Measurements from ENCODE around the gene CCDC194.
A peak's percentile ranks its signal among the peaks of the same experiment; 100 is the strongest.

Gene CCDC194

GRCh38 chr19:17420475-17420924, 26.5 kb upstream of the CCDC194 start:
- no peaks in the 10 kb centered on the region for H3K9me3 ChIP-seq (ENCODE audit: control insufficient read depth, insufficient read depth, low read depth, low read length)
- no peak overlapping the region for H3K27ac ChIP-seq (ENCODE audit: low read depth, low read length)
- H3K27me3 ChIP-seq (ENCODE audit: control insufficient read depth, insufficient read depth, low read length), result no peaks in the 10 kb centered on the region
- no peaks in the 10 kb centered on the region for H3K36me3 ChIP-seq (ENCODE audit: control insufficient read depth, insufficient read depth, low read length)
- peak overlapping the region; percentile 81 for H3K4me3 ChIP-seq (ENCODE audit: low read depth, low read length)
- H3K4me1 ChIP-seq (ENCODE audit: control insufficient read depth, insufficient read depth, low read length), result peaks cover 17% of the 10 kb centered on the region
- H3K9ac ChIP-seq (ENCODE audit: low read length), result peak overlapping the region; percentile 21

GRCh38 chr19:17419621-17420474, 25.9 kb upstream of the CCDC194 start, which contains the start of gene MVB12A:
TSS of gene MVB12A (plus strand) at chr19:17420047. CDS start at chr19:17420136, 89 bp downstream.
- Histone ChIP-seq H3K9me3 (ENCODE audit: control insufficient read depth, insufficient read depth, low read depth, low read length) (no peaks in the 10 kb centered on the region), H3K9ac (ENCODE audit: low read length) (peak within 1 kb of the TSS; percentile 64), H3K27ac (ENCODE audit: low read depth, low read length) (peak within 1 kb of the TSS; percentile 29; the same call in 1 of the 2 replicates), H3K27me3 (ENCODE audit: control insufficient read depth, insufficient read depth, low read length) (no peaks in the 10 kb centered on the region), H3K36me3 (ENCODE audit: control insufficient read depth, insufficient read depth, low read length) (no peaks in the 10 kb centered on the region), H3K4me3 (ENCODE audit: low read depth, low read length) (peak within 1 kb of the TSS; percentile 81), H3K4me1 (ENCODE audit: control insufficient read depth, insufficient read depth, low read length) (peaks cover 21% of the 10 kb centered on the region)

- Histone ChIP-seq H3K27ac (ENCODE audit: low read depth, low read length) (peak overlapping the region; percentile 29; the same call in 1 of the 2 replicates), H3K27me3 (ENCODE audit: control insufficient read depth, insufficient read depth, low read length) (no peaks in the 10 kb centered on the region), H3K9ac (ENCODE audit: low read length) (peak overlapping the region; percentile 64), H3K36me3 (ENCODE audit: control insufficient read depth, insufficient read depth, low read length) (no peaks in the 10 kb centered on the region; the same call in 1 of the 2 replicates), H3K4me1 (ENCODE audit: control insufficient read depth, insufficient read depth, low read length) (peaks cover 27% of the 10 kb centered on the region), H3K9me3 (ENCODE audit: control insufficient read depth, insufficient read depth, low read depth, low read length) (no peaks in the 10 kb centered on the region), H3K4me3 (ENCODE audit: low read depth, low read length) (peak overlapping the region; percentile 50)
These were observed 25.2 kb upstream of the CCDC194 start for GRCh38 chr19:17419154-17419620.

GRCh38 chr19:17418710-17419109, 24.7 kb upstream of the CCDC194 start:
- Histone ChIP-seq H3K27me3 (ENCODE audit: control insufficient read depth, insufficient read depth, low read length) (no peaks in the 10 kb centered on the region), H3K9me3 (ENCODE audit: control insufficient read depth, insufficient read depth, low read depth, low read length) (no peaks in the 10 kb centered on the region), H3K9ac (ENCODE audit: low read length) (peak overlapping the region; percentile 64), H3K4me1 (ENCODE audit: control insufficient read depth, insufficient read depth, low read length) (peaks cover 29% of the 10 kb centered on the region), H3K27ac (ENCODE audit: low read depth, low read length) (no peak overlapping the region; the same call in 1 of the 2 replicates), H3K4me3 (ENCODE audit: low read depth, low read length) (peak overlapping the region; percentile 50; the same call in 1 of the 2 replicates), H3K36me3 (ENCODE audit: control insufficient read depth, insufficient read depth, low read length) (no peaks in the 10 kb centered on the region; the same call in 1 of the 2 replicates)

- no peaks in the 10 kb centered on the region for H3K9me3 ChIP-seq (ENCODE audit: control insufficient read depth, insufficient read depth, low read depth, low read length)
- H3K36me3 ChIP-seq (ENCODE audit: control insufficient read depth, insufficient read depth, low read length), result peaks cover 2% of the 10 kb centered on the region; the same call in 1 of the 2 replicates
- no peaks in the 10 kb centered on the region for H3K27me3 ChIP-seq (ENCODE audit: control insufficient read depth, insufficient read depth, low read length)
- H3K9ac ChIP-seq (ENCODE audit: low read length), result peak overlapping the region; percentile 53
- H3K4me3 ChIP-seq (ENCODE audit: low read depth, low read length), result peak overlapping the region; percentile 53
- H3K27ac ChIP-seq (ENCODE audit: low read depth, low read length), result peak overlapping the region; percentile 83
- peaks cover 44% of the 10 kb centered on the region for H3K4me1 ChIP-seq (ENCODE audit: control insufficient read depth, insufficient read depth, low read length)
These were observed 21.1 kb upstream of the CCDC194 start for GRCh38 chr19:17415121-17415520.

- no peak overlapping the region; the same call in 1 of the 2 replicates for H3K27ac ChIP-seq (ENCODE audit: low read depth, low read length)
- H3K9ac ChIP-seq (ENCODE audit: low read length), result no peak overlapping the region
- no peak overlapping the region for H3K4me3 ChIP-seq (ENCODE audit: low read depth, low read length)
- H3K27me3 ChIP-seq (ENCODE audit: control insufficient read depth, insufficient read depth, low read length), result no peaks in the 10 kb centered on the region
- no peaks in the 10 kb centered on the region for H3K9me3 ChIP-seq (ENCODE audit: control insufficient read depth, insufficient read depth, low read depth, low read length)
- H3K36me3 ChIP-seq (ENCODE audit: control insufficient read depth, insufficient read depth, low read length), result peaks cover 2% of the 10 kb centered on the region; the same call in 1 of the 2 replicates
- H3K4me1 ChIP-seq (ENCODE audit: control insufficient read depth, insufficient read depth, low read length), result peaks cover 41% of the 10 kb centered on the region
These were observed 20.1 kb upstream of the CCDC194 start for GRCh38 chr19:17414097-17414496.

- Histone ChIP-seq H3K9ac (ENCODE audit: low read length) (no peak overlapping the region), H3K4me1 (ENCODE audit: control insufficient read depth, insufficient read depth, low read length) (peaks cover 43% of the 10 kb centered on the region), H3K9me3 (ENCODE audit: control insufficient read depth, insufficient read depth, low read depth, low read length) (no peaks in the 10 kb centered on the region), H3K36me3 (ENCODE audit: control insufficient read depth, insufficient read depth, low read length) (peaks cover 2% of the 10 kb centered on the region; the same call in 1 of the 2 replicates), H3K27ac (ENCODE audit: low read depth, low read length) (no peak overlapping the region), H3K4me3 (ENCODE audit: low read depth, low read length) (no peak overlapping the region), H3K27me3 (ENCODE audit: control insufficient read depth, insufficient read depth, low read length) (no peaks in the 10 kb centered on the region)
These were observed 17.8 kb upstream of the CCDC194 start for GRCh38 chr19:17411801-17412200.

- H3K27ac ChIP-seq (ENCODE audit: low read depth, low read length), result no peak overlapping the region
- no peak overlapping the region for H3K9ac ChIP-seq (ENCODE audit: low read length)
- H3K4me3 ChIP-seq (ENCODE audit: low read depth, low read length), result no peak overlapping the region
- peaks cover 51% of the 10 kb centered on the region for H3K4me1 ChIP-seq (ENCODE audit: control insufficient read depth, insufficient read depth, low read length)
- H3K27me3 ChIP-seq (ENCODE audit: control insufficient read depth, insufficient read depth, low read length), result no peaks in the 10 kb centered on the region
- H3K36me3 ChIP-seq (ENCODE audit: control insufficient read depth, insufficient read depth, low read length), result peaks cover 2% of the 10 kb centered on the region; the same call in 1 of the 2 replicates
- no peaks in the 10 kb centered on the region for H3K9me3 ChIP-seq (ENCODE audit: control insufficient read depth, insufficient read depth, low read depth, low read length)
These were observed 16.0 kb upstream of the CCDC194 start for GRCh38 chr19:17409990-17410389.

- Histone ChIP-seq H3K27me3 (ENCODE audit: control insufficient read depth, insufficient read depth, low read length) (no peaks in the 10 kb centered on the region), H3K9me3 (ENCODE audit: control insufficient read depth, insufficient read depth, low read depth, low read length) (no peaks in the 10 kb centered on the region), H3K4me3 (ENCODE audit: low read depth, low read length) (no peak overlapping the region), H3K4me1 (ENCODE audit: control insufficient read depth, insufficient read depth, low read length) (peaks cover 37% of the 10 kb centered on the region), H3K9ac (ENCODE audit: low read length) (peak overlapping the region; percentile 38), H3K27ac (ENCODE audit: low read depth, low read length) (no peak overlapping the region; the same call in 1 of the 2 replicates), H3K36me3 (ENCODE audit: control insufficient read depth, insufficient read depth, low read length) (peaks cover 8% of the 10 kb centered on the region)
These were observed 12.8 kb upstream of the CCDC194 start for GRCh38 chr19:17406887-17407196.

- H3K9me3 ChIP-seq (ENCODE audit: control insufficient read depth, insufficient read depth, low read depth, low read length), result no peaks in the 10 kb centered on the region
- peaks cover 13% of the 10 kb centered on the region for H3K36me3 ChIP-seq (ENCODE audit: control insufficient read depth, insufficient read depth, low read length)
- no peak overlapping the region for H3K27ac ChIP-seq (ENCODE audit: low read depth, low read length)
- H3K27me3 ChIP-seq (ENCODE audit: control insufficient read depth, insufficient read depth, low read length), result no peaks in the 10 kb centered on the region
- peak overlapping the region; percentile 38 for H3K9ac ChIP-seq (ENCODE audit: low read length)
- H3K4me3 ChIP-seq (ENCODE audit: low read depth, low read length), result peak overlapping the region; percentile 63; the same call in 1 of the 2 replicates
- peaks cover 33% of the 10 kb centered on the region for H3K4me1 ChIP-seq (ENCODE audit: control insufficient read depth, insufficient read depth, low read length)
These were observed 12.3 kb upstream of the CCDC194 start for GRCh38 chr19:17406046-17406886.

All from HUES6 (cell line).